ENCODE results near the gene PRR12. TPM values are rescaled to one million over a fixed set of nuclear protein-coding genes. Genes with fewer than 3 reads are reported as not detected.
"Not testable (repeated sequence)": the region's sequence is repeated elsewhere in the genome, so short reads cannot be mapped to it uniquely, and the experiment has no call there.

PRR12 gene
- total RNA-seq, 2 donors from 2014 or later = 29.7 to 45.7 TPM

DNA sequence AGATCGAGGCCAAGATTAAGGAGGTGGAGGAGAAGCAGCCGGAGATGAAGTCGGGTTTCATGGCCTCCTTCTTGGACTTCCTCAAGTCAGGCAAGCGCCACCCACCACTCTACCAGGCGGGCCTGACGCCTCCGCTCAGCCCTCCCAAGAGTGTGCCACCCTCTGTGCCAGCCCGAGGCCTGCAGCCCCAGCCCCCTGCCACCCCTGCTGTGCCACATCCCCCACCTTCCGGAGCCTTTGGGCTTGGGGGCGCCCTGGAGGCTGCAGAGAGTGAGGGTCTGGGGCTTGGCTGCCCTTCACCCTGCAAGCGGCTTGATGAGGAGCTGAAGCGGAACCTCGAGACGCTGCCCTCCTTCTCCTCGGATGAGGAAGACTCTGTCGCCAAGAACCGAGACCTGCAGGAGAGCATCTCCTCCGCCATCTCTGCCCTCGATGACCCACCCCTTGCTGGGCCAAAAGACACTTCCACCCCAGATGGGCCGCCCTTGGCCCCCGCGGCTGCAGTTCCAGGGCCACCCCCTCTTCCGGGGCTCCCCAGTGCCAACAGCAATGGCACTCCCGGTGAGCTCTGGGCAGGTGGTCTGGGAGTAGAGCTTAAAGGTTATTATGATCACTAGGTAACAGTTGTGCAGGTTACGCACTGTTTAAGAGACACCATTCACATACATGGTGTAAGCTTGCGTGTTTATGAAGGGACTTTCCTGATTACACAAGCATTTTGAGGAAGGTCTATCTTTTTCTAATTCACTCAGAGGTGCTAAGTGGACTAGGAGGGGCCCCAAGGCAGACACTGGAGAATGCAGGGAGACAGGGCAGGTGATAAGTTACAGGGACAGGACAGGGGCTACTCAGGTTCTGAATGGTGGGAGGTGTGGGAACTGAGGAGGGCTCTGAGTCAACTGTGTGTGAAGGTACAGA is 8.7 kb downstream of the PRR12 start:
- H3K4me1 Mint-ChIP-seq (ENCODE audit: low read depth in 2 of 2) = peaks cover 13% of the 10 kb centered on the region in 2 donors
- H3K9me3 Mint-ChIP-seq = no peaks in the 10 kb centered on the region
- no peaks in the 10 kb centered on the region for H3K27me3 Mint-ChIP-seq
- DNase-seq (ENCODE audit: low spot score) (no peak), ATAC-seq (peak; percentile 61 to 88)
- H3K27ac Mint-ChIP-seq = peak overlapping the region; percentile 62 to 82
- H3K36me3 Mint-ChIP-seq = no peaks in the 10 kb centered on the region
- peak overlapping the region; percentile 15 for H3K4me3 Mint-ChIP-seq

DNA sequence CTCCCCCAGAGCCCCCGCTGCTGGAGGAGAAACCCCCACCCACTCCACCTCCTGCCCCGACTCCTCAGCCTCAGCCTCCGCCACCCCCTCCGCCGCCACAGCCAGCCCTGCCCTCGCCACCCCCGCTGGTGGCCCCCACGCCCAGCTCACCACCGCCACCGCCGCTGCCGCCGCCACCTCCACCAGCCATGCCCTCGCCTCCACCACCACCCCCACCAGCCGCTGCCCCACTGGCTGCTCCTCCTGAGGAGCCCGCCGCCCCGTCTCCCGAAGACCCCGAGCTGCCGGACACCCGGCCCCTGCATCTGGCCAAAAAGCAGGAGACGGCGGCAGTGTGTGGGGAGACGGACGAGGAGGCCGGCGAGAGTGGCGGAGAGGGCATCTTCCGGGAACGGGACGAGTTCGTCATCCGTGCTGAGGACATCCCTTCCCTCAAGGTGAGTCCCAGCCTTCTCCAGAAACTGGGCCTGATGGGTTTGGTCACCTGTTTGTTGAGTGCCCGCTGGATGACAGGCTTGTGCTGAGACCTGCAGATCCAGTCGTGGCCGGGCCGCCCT is 10.6 kb downstream of the PRR12 start:
- no peak overlapping the region for H3K4me3 Mint-ChIP-seq
- no peak for ATAC-seq

DNA sequence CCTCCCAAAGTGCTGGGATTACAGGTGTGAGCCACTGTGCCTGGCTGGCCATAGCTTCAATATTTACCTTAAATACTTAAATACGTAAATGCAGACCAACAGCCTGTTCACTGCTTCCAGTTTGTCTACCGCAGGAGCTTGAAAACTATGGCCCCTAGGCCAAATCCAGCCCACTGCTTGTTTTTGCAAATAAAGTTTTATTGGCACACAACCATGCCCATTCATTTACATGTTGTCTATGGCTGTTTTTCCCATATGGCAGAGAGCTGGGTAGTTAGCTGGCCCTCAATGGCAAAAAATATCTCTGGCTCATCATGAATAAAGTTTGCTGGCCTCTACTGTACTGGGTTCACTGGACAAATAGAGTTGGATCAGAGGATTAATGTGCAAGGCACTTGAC is 11.8 kb downstream of the PRR12 start:
- ATAC-seq = no peak
- Mint-ChIP-seq H3K36me3 (no peaks in the 10 kb centered on the region), H3K27me3 (no peaks in the 10 kb centered on the region), H3K27ac (no peak overlapping the region), H3K9me3 (no peaks in the 10 kb centered on the region), H3K4me3 (no peak overlapping the region), H3K4me1 (ENCODE audit: low read depth in 2 of 2) (peaks cover 13% of the 10 kb centered on the region in 2 donors)
- DNase-seq (ENCODE audit: low spot score) = no peak

More for the DNA sequence above, 10.6 kb downstream of the PRR12 start:
- no peaks in the 10 kb centered on the region for H3K9me3 Mint-ChIP-seq
- H3K27ac Mint-ChIP-seq = peak overlapping the region; percentile 62 to 82
- peaks cover 13% of the 10 kb centered on the region in 2 donors for H3K4me1 Mint-ChIP-seq (ENCODE audit: low read depth in 2 of 2)
- DNase-seq (ENCODE audit: low spot score) = no peak
- H3K27me3 Mint-ChIP-seq = no peaks in the 10 kb centered on the region
- no peaks in the 10 kb centered on the region for H3K36me3 Mint-ChIP-seq

DNA sequence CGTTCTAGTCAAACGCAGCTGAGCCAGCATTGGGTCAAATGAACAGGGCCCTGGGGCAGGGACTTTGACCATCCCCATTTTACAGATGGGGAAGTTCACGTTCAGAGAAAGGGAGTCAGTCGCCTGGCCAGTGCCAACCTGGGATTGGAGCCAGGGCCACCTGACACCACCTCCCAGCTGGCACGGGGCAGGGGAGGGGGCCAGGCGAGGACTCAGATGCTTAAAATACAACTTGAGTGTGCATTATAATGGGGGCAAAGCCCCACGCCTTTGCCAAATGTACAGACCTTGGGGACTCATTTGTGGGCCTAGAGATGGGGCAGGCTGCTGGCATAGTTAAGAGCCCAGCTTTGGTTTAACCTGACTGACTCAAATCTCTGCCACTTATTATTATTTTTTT is 14.6 kb downstream of the PRR12 start:
- no peaks in the 10 kb centered on the region for H3K27me3 Mint-ChIP-seq
- no peak overlapping the region for H3K4me3 Mint-ChIP-seq
- DNase-seq (ENCODE audit: low spot score) (no peak), ATAC-seq (no peak)
- H3K36me3 Mint-ChIP-seq = no peaks in the 10 kb centered on the region
- H3K9me3 Mint-ChIP-seq = no peaks in the 10 kb centered on the region
- peaks cover 6 to 7% of the 10 kb centered on the region in 2 donors for H3K4me1 Mint-ChIP-seq (ENCODE audit: low read depth in 2 of 2)
- H3K27ac Mint-ChIP-seq = no peak overlapping the region

DNA sequence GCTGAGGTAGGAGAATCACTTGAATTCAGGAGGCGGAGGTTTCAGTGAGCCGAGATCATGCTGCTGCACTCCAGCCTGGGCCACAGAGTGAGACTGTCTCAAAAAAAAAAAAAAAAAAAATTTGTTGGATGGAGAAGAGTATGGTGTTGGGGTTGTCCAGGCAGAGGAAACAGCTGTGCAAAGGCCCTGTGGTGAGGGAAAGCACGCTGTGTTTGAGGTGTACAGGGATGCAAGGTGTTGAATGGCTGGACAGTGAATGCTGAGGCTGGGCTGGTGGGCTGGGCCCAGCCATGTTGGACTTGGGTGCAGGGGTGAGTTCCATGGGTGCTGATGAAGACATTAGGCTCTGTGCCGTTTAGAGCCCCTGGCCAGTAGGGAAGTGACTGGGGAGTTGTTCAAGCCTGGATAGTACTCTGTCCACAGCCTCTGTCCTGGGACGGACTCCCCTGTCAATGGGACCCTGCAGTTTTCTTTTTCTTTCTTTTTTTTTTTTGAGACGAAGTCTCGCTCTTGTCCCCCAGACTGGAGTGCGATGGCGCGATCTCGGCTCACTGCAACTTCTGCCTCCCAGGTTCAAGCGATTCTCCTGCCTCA is 18.6 kb downstream of the PRR12 start:
- no peaks in the 10 kb centered on the region for H3K36me3 Mint-ChIP-seq
- DNase-seq (ENCODE audit: low spot score) = no peak
- H3K27me3 Mint-ChIP-seq = no peaks in the 10 kb centered on the region
- H3K27ac Mint-ChIP-seq = no peak overlapping the region
- peaks cover 14 to 19% of the 10 kb centered on the region in 2 donors for H3K4me1 Mint-ChIP-seq (ENCODE audit: low read depth in 2 of 2)
- ATAC-seq = no peak
- H3K9me3 Mint-ChIP-seq = no peaks in the 10 kb centered on the region
- no peak overlapping the region for H3K4me3 Mint-ChIP-seq

DNA sequence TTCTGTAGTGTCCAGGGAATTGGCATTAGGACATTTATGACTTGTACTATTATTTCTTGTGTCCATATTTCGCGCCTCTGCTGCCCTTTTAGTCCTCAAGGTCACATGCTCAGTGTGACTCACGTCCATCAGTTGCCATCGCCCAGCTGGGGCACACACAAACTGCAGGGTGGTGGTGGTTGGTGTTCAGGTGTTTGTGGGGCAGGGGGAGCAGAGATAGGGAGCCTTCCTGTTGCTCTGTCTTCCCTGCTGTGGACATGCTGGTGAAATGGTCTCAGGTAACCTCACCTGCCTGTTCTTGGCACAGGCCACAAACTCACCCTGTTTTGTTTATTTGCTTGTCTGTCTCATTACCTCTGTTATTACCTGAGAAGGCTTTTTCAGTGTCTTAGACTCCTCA is 22.4 kb downstream of the PRR12 start:
- H3K4me1 Mint-ChIP-seq (ENCODE audit: low read depth in 2 of 2) = peaks cover 20 to 26% of the 10 kb centered on the region in 2 donors
- no peaks in the 10 kb centered on the region for H3K9me3 Mint-ChIP-seq
- peaks cover 4% of the 10 kb centered on the region for H3K36me3 Mint-ChIP-seq
- peak overlapping the region; percentile 81 for H3K4me3 Mint-ChIP-seq
- no peak for ATAC-seq
- no peak for DNase-seq (ENCODE audit: low spot score)
- peak overlapping the region; percentile 79 to 94 for H3K27ac Mint-ChIP-seq
- no peaks in the 10 kb centered on the region for H3K27me3 Mint-ChIP-seq

DNA sequence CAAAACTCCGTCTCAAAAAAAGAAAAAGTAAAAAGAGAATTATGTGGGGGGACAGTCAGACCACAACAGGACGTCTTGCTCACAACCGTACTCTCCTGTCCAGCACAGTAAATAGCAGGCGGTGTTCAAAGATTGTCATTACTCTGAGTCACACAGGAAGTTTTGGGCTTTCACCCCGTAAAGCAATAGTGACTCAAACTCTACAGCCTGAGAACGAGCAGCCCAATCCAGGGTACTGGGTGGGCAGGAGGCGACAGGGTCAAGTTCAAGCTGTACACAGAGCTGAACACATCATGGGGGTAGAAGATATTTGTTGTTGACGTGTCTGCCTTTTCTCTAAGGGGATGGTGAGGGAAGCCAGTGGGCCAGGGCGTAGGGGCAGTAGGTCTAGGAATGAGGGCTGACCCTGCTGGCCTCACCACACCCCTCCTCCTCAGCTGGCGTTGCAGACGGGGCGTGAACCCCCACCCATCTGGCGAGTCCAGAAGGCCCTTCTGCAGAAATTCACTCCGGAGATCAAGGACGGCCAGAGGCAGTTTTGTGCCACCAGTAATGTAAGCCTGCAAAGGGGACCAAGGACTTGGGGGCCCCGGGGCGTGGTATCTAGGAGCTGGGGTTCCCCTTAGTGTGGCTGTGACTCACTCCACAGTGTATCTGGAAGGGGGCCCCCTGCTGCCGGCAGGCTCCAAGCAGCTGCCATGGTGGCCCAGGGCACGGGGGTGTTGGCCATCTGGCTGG is 23.3 kb downstream of the PRR12 start:
- H3K4me3 Mint-ChIP-seq = peak overlapping the region; percentile 81
- no peaks in the 10 kb centered on the region for H3K9me3 Mint-ChIP-seq
- H3K4me1 Mint-ChIP-seq (ENCODE audit: low read depth in 2 of 2) = peaks cover 20 to 26% of the 10 kb centered on the region in 2 donors
- peak; percentile 76 for DNase-seq (ENCODE audit: low spot score)
- H3K36me3 Mint-ChIP-seq = peaks cover 4% of the 10 kb centered on the region
- peak; percentile 96 to 97 for ATAC-seq
- no peaks in the 10 kb centered on the region for H3K27me3 Mint-ChIP-seq
- peak overlapping the region; percentile 79 to 94 for H3K27ac Mint-ChIP-seq

DNA sequence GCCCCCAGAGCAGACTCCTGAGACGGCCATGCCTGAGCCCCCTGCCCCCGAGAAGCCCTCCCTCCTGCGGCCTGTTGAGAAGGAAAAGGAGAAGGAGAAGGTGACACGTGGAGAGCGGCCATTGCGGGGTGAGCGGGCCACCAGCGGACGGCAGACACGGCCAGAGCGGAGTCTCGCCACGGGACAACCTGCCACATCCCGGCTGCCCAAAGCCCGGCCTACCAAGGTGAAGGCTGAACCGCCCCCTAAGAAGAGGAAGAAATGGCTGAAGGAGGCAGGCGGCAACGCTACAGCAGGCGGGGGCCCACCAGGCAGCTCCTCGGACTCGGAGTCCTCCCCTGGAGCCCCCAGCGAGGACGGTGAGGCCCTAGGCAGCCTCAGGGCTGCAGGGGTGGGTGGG is 24.9 kb downstream of the PRR12 start:
- H3K36me3 Mint-ChIP-seq = peaks cover 4% of the 10 kb centered on the region
- no peaks in the 10 kb centered on the region for H3K9me3 Mint-ChIP-seq
- no peaks in the 10 kb centered on the region for H3K27me3 Mint-ChIP-seq
- H3K4me1 Mint-ChIP-seq (ENCODE audit: low read depth in 2 of 2) = peaks cover 20 to 26% of the 10 kb centered on the region in 2 donors
- no peak overlapping the region for H3K27ac Mint-ChIP-seq
- ATAC-seq = no peak
- no peak overlapping the region for H3K4me3 Mint-ChIP-seq
- no peak for DNase-seq (ENCODE audit: low spot score)

DNA sequence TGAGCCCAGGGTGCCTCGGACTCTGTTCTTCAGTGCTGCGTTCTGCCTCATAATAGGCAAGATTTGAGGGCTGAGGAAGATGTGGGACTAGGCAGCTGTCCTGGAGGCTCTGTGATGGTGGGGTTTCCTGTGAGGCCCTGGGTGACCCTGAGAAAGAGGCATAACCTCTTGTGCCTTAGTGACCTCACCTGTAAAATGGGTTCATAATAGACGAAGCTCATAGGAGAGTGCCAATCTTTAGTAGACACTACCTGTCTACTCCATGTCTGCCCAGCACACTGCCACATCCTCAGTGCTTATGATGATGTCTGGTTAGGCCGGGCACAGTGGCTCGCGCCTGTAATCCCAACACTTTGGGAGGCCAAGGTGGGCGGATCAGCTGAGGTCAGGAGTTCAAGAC is 25.6 kb downstream of the PRR12 start:
- no peak for ATAC-seq
- no peak for DNase-seq (ENCODE audit: low spot score)
- H3K27me3 Mint-ChIP-seq = no peaks in the 10 kb centered on the region
- no peak overlapping the region for H3K27ac Mint-ChIP-seq
- H3K36me3 Mint-ChIP-seq = peaks cover 4% of the 10 kb centered on the region
- H3K4me3 Mint-ChIP-seq = no peak overlapping the region
- H3K9me3 Mint-ChIP-seq = no peaks in the 10 kb centered on the region
- H3K4me1 Mint-ChIP-seq (ENCODE audit: low read depth in 2 of 2) = peaks cover 20 to 26% of the 10 kb centered on the region in 2 donors

DNA sequence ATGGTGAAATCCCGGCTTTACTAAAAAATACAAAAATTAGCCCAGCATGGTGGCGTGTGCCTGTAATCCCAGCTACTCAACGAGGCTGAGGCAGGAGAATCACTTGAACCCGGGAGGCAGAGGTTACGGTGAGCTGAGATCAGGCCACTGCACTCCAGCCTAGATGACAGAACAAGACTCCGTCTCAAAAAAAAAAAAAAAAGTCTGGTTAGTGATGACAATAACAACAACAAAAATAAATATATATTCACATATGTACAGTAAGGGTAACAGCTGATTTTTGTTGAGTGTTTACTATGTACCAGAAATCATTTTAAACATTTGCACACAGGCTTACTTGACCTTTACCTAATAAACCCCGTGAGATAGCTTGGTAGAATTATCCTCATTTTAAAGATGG is 26.0 kb downstream of the PRR12 start:
- H3K27me3 Mint-ChIP-seq = no peaks in the 10 kb centered on the region
- no peak for ATAC-seq
- H3K27ac Mint-ChIP-seq = no peak overlapping the region
- H3K4me1 Mint-ChIP-seq (ENCODE audit: low read depth in 2 of 2) = peaks cover 20 to 26% of the 10 kb centered on the region in 2 donors
- H3K36me3 Mint-ChIP-seq = peaks cover 4% of the 10 kb centered on the region
- no peak for DNase-seq (ENCODE audit: low spot score)
- H3K9me3 Mint-ChIP-seq = no peaks in the 10 kb centered on the region
- no peak overlapping the region for H3K4me3 Mint-ChIP-seq

DNA sequence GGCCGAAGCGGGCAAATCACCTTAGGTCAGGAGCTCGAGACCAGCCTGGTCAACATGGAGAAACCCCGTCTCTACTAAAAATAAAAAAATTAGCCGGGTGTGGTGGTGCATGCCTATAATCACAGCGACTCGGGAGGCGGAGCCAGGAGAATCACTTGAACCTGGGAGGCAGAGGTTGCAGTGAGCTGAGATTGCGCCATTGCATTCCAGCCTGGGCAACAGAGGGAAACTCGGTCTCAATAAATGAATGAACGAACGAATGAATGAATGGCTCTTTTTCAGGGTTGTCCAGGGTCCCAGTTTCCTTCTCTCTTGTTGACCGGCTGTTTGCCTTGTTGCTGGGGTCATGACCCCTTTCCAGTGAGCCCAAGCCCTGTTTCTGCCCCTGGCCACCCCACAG is 26.9 kb downstream of the PRR12 start:
- ATAC-seq; DNase-seq (ENCODE audit: low spot score); H3K9me3 Mint-ChIP-seq; H3K27me3 Mint-ChIP-seq; H3K4me3 Mint-ChIP-seq; H3K36me3 Mint-ChIP-seq: not testable (repeated sequence)
- H3K4me1 Mint-ChIP-seq (ENCODE audit: low read depth in 2 of 2) = peaks cover 20 to 21% of the 10 kb centered on the region in 2 donors
- H3K27ac Mint-ChIP-seq = peak overlapping the region; percentile 19 to 28

DNA sequence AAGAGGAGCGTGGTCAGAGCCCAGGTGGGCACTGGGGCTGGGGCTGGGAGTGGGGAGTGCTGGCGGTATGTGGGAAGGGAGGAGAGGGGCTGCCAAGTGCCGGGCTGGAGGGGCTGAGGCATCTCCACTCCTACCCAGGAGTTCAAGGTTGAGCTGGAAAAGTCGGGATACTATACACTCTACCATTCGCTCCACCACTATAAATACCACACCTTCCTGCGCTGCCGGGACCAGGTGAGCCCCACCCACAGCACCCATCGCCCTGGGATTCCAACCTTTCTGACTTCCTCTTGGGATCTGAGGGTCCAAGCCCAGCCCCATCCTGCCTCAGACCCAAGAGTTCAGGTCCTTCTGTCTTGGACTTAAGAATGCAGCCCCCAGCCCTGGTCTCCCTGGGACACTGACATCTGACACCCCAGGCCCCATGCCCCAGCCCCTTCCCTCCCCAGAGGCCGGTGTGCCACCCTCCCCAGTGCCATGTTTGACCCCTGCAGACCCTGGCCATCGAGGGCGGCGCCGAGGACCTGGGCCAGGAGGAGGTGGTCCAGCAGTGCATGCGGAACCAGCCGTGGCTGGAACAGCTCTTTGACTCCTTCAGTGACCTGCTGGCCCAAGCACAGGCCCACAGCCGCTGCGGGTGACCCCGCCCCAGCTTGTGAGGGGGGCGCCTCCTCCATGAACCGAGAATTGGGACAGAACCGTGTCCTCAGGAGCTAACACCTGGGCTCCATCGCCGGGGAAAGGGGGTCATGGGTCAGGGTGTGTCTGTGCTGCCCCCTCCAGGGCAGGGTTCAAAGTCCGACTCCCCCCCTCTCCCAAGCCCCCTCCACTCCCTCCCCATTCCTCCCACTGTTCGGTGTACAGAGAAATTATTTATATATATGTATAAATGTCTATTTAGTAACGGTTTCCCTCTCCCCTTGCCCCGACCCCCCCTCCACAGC is 34.3 kb downstream of the PRR12 start:
- Mint-ChIP-seq H3K4me1 (ENCODE audit: low read depth in 2 of 2) (no peaks in the 10 kb centered on the region), H3K27ac (no peak overlapping the region), H3K36me3 (no peaks in the 10 kb centered on the region), H3K27me3 (no peaks in the 10 kb centered on the region), H3K4me3 (no peak overlapping the region), H3K9me3 (no peaks in the 10 kb centered on the region)
- ATAC-seq = peak in 1 of 2 donors; percentile 31
- no peak for DNase-seq (ENCODE audit: low spot score)

DNA sequence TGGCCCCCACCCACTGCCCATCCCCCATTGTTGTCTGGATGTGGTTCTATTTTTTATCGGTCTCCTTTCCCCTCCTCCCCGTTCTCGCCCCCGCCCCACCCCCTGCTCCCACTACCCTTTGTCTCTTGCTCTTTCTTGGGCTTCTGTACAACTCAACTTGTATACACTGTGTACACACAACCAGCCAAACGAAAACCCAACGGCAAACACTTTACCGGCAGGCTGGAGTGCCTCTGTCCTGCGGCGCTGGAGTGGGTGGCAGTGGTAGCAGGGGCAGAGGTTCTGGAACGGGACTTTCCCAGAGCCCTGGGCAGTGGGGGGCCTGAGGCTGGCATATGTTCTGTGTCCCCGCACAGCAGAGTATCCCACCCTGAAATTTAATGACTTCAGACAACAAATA is 35.2 kb downstream of the PRR12 start:
- H3K4me1 Mint-ChIP-seq (ENCODE audit: low read depth in 2 of 2) = no peaks in the 10 kb centered on the region
- H3K27me3 Mint-ChIP-seq = no peaks in the 10 kb centered on the region
- ATAC-seq (no peak), DNase-seq (ENCODE audit: low spot score) (no peak)
- no peak overlapping the region for H3K4me3 Mint-ChIP-seq
- H3K36me3 Mint-ChIP-seq = no peaks in the 10 kb centered on the region
- no peaks in the 10 kb centered on the region for H3K9me3 Mint-ChIP-seq
- no peak overlapping the region for H3K27ac Mint-ChIP-seq
